Fibroblast of lung (primary cell): ENCODE data around the gene HIBADH.

Experiments
- EZH2 ChIP-seq: IDR thresholded peaks from 2 replicates; pipeline ENCODE4 v1.5.1; 2012; ENCODE audit warnings: low read length, control low read depth, mild to moderate bottlenecking; ENCODE audit errors: missing control alignments
- TF ChIP-seq, protein P1 (sequence below), 2 donors: IDR thresholded peaks in 1 of 2; conservative IDR thresholded peaks in 1 of 2; 1 replicate in 1 of 2; 2 replicates in 1 of 2; pipeline ENCODE4 v1.5.1; 2011 to 2012; ENCODE audit warnings: low read length in 2 of 2, control low read depth in 1 of 2, inconsistent platforms in 1 of 2, low read depth in 1 of 2, mild to moderate bottlenecking in 1 of 2

DNA sequence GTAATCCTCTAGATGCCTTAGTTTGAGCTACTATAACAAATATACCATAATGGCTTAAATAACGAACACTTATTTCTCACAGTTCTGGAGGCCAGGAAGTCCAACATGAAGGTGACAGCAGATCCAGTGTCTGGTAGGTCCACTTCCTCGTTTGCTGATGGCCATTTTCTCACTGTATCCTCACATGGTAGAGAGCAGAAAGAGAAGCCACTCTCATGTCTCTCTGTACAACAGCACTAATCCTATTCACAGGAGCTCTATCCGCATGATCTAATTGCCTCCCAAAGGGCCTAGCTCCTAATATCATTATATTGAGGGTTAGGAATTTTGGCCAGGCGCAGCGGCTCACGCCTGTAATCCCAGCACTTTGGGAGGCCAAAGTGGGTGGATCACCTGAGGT, 10.2 kb downstream of the HIBADH start:
- TF ChIP-seq, protein P1, sequence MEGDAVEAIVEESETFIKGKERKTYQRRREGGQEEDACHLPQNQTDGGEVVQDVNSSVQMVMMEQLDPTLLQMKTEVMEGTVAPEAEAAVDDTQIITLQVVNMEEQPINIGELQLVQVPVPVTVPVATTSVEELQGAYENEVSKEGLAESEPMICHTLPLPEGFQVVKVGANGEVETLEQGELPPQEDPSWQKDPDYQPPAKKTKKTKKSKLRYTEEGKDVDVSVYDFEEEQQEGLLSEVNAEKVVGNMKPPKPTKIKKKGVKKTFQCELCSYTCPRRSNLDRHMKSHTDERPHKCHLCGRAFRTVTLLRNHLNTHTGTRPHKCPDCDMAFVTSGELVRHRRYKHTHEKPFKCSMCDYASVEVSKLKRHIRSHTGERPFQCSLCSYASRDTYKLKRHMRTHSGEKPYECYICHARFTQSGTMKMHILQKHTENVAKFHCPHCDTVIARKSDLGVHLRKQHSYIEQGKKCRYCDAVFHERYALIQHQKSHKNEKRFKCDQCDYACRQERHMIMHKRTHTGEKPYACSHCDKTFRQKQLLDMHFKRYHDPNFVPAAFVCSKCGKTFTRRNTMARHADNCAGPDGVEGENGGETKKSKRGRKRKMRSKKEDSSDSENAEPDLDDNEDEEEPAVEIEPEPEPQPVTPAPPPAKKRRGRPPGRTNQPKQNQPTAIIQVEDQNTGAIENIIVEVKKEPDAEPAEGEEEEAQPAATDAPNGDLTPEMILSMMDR (conservative IDR thresholded peaks at IDR 0.05 in 1 of 2, IDR thresholded peaks at IDR 0.05 in 1 of 2; ENCODE audit: low read depth in 1 of 2, low read length in 2 of 2): no peak
- no peak for TF ChIP-seq EZH2
